A549 (cell line): ENCODE data around the gene ELMOD1. TPM values are rescaled to one million over a fixed set of nuclear protein-coding genes. Genes with fewer than 3 reads are reported as not detected.

ENCODE experiments used
- ATAC-seq, 2 experiments: fragments of 200-7000 bp in 1 of 2; fragments of >200 bp in 1 of 2; cut with Nextera tagmentation in 1 of 2; cut with Tn5 transposase in 1 of 2; 3 replicates each; pipeline versions ENCODE4 v1.8.0 to v1.9.1; 2018 to 2020; ENCODE audit warnings: mild to moderate bottlenecking in 1 of 2, moderate library complexity in 1 of 2
- CTCF ChIA-PET: fragments of 300-600 bp; sonication (Branson Sonifier 250); formaldehyde crosslinking; extraction: SDS; loops from one replicate; lab custom pipeline; 2021; ENCODE audit warnings: antibody characterized with exemption, inconsistent platforms; lab: Yijun Ruan, JAX
- POLR2A ChIA-PET: fragments of 350-600 bp; formaldehyde crosslinking; extraction: SDS; loops from one replicate; lab custom pipeline; 2021; ENCODE audit warnings: antibody characterized with exemption, inconsistent platforms; lab: Yijun Ruan, JAX
- DNase-seq, 2 experiments: peaks; one replicate each; pipeline versions ENCODE4 v3.0.0 to v3.0.0-alpha.2; 2011 to 2016; ENCODE audit warnings: low read depth in 1 of 2, low spot score in 1 of 2
- FAIRE-seq: peaks from 2 replicates; lab custom pipeline; 2011; peaks lifted over from hg19 to GRCh38; lab: Jason Lieb, UNC
- H3K27ac ChIP-seq, 2 experiments: fragments of >200 bp; sonication (Bioruptor Twin); formaldehyde crosslinking; 3 replicates each; pipeline ENCODE4 v1.5.1; 2016 to 2017
- H3K4me1 ChIP-seq: fragments of >200 bp; sonication (Bioruptor Twin); formaldehyde crosslinking; 3 replicates; pipeline ENCODE4 v1.6.1; 2016
- H3K4me2 ChIP-seq: fragments of >200 bp; sonication (Bioruptor Twin); formaldehyde crosslinking; 3 replicates; pipeline ENCODE4 v1.6.1; 2016
- H3K4me3 ChIP-seq: fragments of >200 bp; sonication (Bioruptor Twin); formaldehyde crosslinking; 3 replicates; pipeline ENCODE4 v1.5.1; 2016
- H3K9me3 ChIP-seq: fragments of >200 bp; sonication (Bioruptor Twin); formaldehyde crosslinking; 3 replicates; pipeline ENCODE4 v1.6.1; 2016
- ATOH8 ChIP-seq: fragments of 250-450 bp; sonication (Bioruptor Pico); IDR thresholded peaks from 2 replicates; pipeline ENCODE4 v1.5.0; 2020; ENCODE audit warnings: low read depth, mild to moderate bottlenecking, moderate library complexity
- CHD2 ChIP-seq: fragments of 150-350 bp; IDR thresholded peaks from 2 replicates; pipeline ENCODE4 v1.6.1; 2014; ENCODE audit warnings: low read length; ENCODE audit not compliant: partially characterized antibody
- CTCF ChIP-seq: fragments of >200 bp; sonication (Bioruptor Twin); formaldehyde crosslinking; IDR thresholded peaks from 3 replicates; pipeline ENCODE4 v1.5.1; 2016
- ESRRA ChIP-seq: fragments of 150-350 bp; IDR thresholded peaks from 2 replicates; pipeline ENCODE4 v1.6.1; 2014; ENCODE audit warnings: mild to moderate bottlenecking, low read length, borderline replicate concordance
- FOSB ChIP-seq: fragments of 250-450 bp; sonication (Bioruptor Pico); IDR thresholded peaks from 2 replicates; pipeline ENCODE4 v1.5.0; 2020; ENCODE audit warnings: mild to moderate bottlenecking, moderate library complexity
- FOXS1 ChIP-seq: fragments of 250-450 bp; sonication (Bioruptor Pico); IDR thresholded peaks from 2 replicates; pipeline ENCODE4 v1.5.0; 2020; ENCODE audit warnings: mild to moderate bottlenecking, moderate library complexity
- HDAC2 ChIP-seq: fragments of 200-600 bp; sonication (generic); IDR thresholded peaks from 2 replicates; pipeline ENCODE4 v1.6.1; 2016
- HEYL ChIP-seq: fragments of 250-450 bp; sonication (Bioruptor Pico); IDR thresholded peaks from 2 replicates; pipeline ENCODE4 v1.8.0; 2021; ENCODE audit warnings: mild to moderate bottlenecking, moderate library complexity
- HOXA7 ChIP-seq: fragments of 250-450 bp; sonication (Bioruptor Pico); IDR thresholded peaks from 2 replicates; pipeline ENCODE4 v1.5.0; 2020; ENCODE audit warnings: mild to moderate bottlenecking, moderate library complexity
- HOXB5 ChIP-seq: fragments of 250-450 bp; sonication (Bioruptor Pico); IDR thresholded peaks from 2 replicates; pipeline ENCODE4 v1.5.0; 2020; ENCODE audit warnings: mild to moderate bottlenecking, moderate library complexity
- JUNB ChIP-seq: fragments of >200 bp; sonication (Bioruptor Twin); formaldehyde crosslinking; IDR thresholded peaks from 2 replicates; pipeline ENCODE4 v1.6.1; 2016
- KDM1A ChIP-seq: fragments of 200-600 bp; sonication (generic); IDR thresholded peaks from 2 replicates; pipeline ENCODE4 v1.6.1; 2016; ENCODE audit warnings: low read depth, mild to moderate bottlenecking
- KDM5A ChIP-seq: fragments of 200-600 bp; sonication (generic); IDR thresholded peaks from 2 replicates; pipeline ENCODE4 v1.6.1; 2016; ENCODE audit warnings: antibody characterized with exemption, mild to moderate bottlenecking
- MAZ ChIP-seq: fragments of 150-350 bp; IDR thresholded peaks from 2 replicates; pipeline ENCODE4 v1.6.1; 2014; ENCODE audit warnings: antibody characterized with exemption, low read depth, low read length, borderline replicate concordance
- NPAS2 ChIP-seq: fragments of 250-450 bp; sonication (Bioruptor Pico); IDR thresholded peaks from 2 replicates; pipeline ENCODE4 v1.8.0; 2022; ENCODE audit warnings: mild to moderate bottlenecking, moderate library complexity, borderline replicate concordance
- RARB ChIP-seq: fragments of 250-450 bp; sonication (Bioruptor Pico); IDR thresholded peaks from 2 replicates; pipeline ENCODE4 v1.8.0; 2021; ENCODE audit warnings: mild to moderate bottlenecking, moderate library complexity
- RFX5 ChIP-seq: fragments of 450-650 bp; IDR thresholded peaks from 2 replicates; pipeline ENCODE4 v1.7.1; 2014; ENCODE audit warnings: antibody characterized with exemption, mild to moderate bottlenecking, moderate library complexity
- SMC3 ChIP-seq: fragments of >200 bp; sonication (Bioruptor Twin); formaldehyde crosslinking; IDR thresholded peaks from 3 replicates; pipeline ENCODE4 v1.6.1; 2018; ENCODE audit warnings: inconsistent platforms
- TFCP2L1 ChIP-seq: fragments of 250-450 bp; sonication (Bioruptor Pico); IDR thresholded peaks from 2 replicates; pipeline ENCODE4 v1.5.0; 2021; ENCODE audit warnings: mild to moderate bottlenecking
- USF2 ChIP-seq: fragments of 450-650 bp; IDR thresholded peaks from 2 replicates; pipeline ENCODE4 v1.6.1; 2014; ENCODE audit warnings: antibody characterized with exemption
- ZC3H11A ChIP-seq: fragments of 450-650 bp; IDR thresholded peaks from 2 replicates; pipeline ENCODE4 v1.6.1; 2014; ENCODE audit warnings: antibody characterized with exemption, mild to moderate bottlenecking
- WGBS: methylation state at CpG from one replicate; pipeline ENCODE4 v1.1.6; 2017; ENCODE audit errors: missing lambda C conversion rate; 5-methylcytosine and 5-hydroxymethylcytosine counted together
- polyA plus RNA-seq, 4 experiments: library from polyadenylated mRNA; depleted of rRNA in 3 of 4; stranded (reverse); fragments of >200 nt; fragmentation: RNase III in 1 of 4; extraction: RNeasy Plus Mini Kit Qiagen cat#74134 plus additional on column Dnase treatment in 1 of 4; gene quantifications; 2 replicates in 3 of 4; 3 replicates in 1 of 4; pipeline ENCODE4 v1.2.3, GENCODE V29; 2011 to 2017
- TF ChIP-seq, protein P1 (sequence below): IDR thresholded peaks from 2 replicates; pipeline ENCODE4 v1.6.1; 2012
- TF ChIP-seq, protein P2 (sequence below): IDR thresholded peaks from 2 replicates; pipeline ENCODE4 v1.6.1; 2012; ENCODE audit warnings: low read depth, borderline replicate concordance

Gene ELMOD1
- polyA plus RNA-seq, 2 of the 4 experiments (the other 2 are of a cell fraction): 0.04 to 0.08 TPM

DNA sequence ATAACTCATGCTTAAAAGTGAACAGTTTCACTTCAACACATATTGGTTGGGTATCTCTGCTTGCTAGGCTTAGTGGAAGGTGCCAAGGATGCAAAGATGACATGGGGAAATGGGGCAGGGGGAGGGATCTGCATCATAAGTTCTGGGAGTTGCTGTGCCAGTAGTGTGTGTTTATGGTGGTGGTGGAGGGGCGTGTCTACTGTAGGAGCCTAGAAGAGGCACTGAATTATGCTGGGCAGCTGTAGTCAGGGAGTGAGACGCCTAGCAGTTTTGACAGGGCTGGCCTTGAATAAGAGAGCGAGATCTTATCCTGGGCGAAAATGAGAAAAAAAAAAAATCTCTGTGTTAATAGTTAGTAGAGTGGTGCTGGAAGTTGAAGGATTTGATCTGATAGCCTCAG, 3.0 kb downstream of the ELMOD1 start:
- H3K4me1 ChIP-seq: peaks cover 9% of the 10 kb centered on the region; the same call in 1 of the 3 replicates
- H3K4me2 ChIP-seq: no peak overlapping the region
- 34% methylated on average over 4 of the region's 4 CpGs for WGBS
- ATAC-seq: no peak
- H3K27ac ChIP-seq: no peak overlapping the region
- POLR2A ChIA-PET: no interaction called here
- no peaks in the 10 kb centered on the region for H3K9me3 ChIP-seq
- FAIRE-seq: no peak
- DNase-seq: no peak
- TF ChIP-seq HOXA7 (no peak), NPAS2 (CRISPR knock-in tag) (no peak), CHD2 (no peak), RFX5 (no peak), USF2 (no peak), FOXS1 (CRISPR knock-in tag) (no peak), RARB (CRISPR knock-in tag) (no peak), HOXB5 (CRISPR knock-in tag) (no peak), KDM5A (no peak), CTCF (no peak), ESRRA (no peak), SMC3 (no peak), HEYL (CRISPR knock-in tag) (no peak), KDM1A (no peak)
- TF ChIP-seq, protein P1, sequence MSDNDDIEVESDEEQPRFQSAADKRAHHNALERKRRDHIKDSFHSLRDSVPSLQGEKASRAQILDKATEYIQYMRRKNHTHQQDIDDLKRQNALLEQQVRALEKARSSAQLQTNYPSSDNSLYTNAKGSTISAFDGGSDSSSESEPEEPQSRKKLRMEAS: no peak
- TF ChIP-seq, protein P2, sequence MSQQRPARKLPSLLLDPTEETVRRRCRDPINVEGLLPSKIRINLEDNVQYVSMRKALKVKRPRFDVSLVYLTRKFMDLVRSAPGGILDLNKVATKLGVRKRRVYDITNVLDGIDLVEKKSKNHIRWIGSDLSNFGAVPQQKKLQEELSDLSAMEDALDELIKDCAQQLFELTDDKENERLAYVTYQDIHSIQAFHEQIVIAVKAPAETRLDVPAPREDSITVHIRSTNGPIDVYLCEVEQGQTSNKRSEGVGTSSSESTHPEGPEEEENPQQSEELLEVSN: no peak
- TF ChIP-seq, all 56 proteins: peak for 0
- CTCF ChIA-PET: interaction anchor here (0.9 to 3.3 kb wide), 3 partner anchors 18 to 177 kb away, joined by 3 to 10 read pairs (median 3); no protein-coding TSS in a partner anchor
- H3K4me3 ChIP-seq: no peak overlapping the region

GRCh38 chr11:107594736-107595135, 3.8 kb downstream of the ELMOD1 start:
- Histone ChIP-seq H3K9me3 (no peaks in the 10 kb centered on the region), H3K4me3 (no peak overlapping the region), H3K4me1 (peaks cover 9% of the 10 kb centered on the region; the same call in 1 of the 3 replicates), H3K4me2 (no peak overlapping the region), H3K27ac (no peak overlapping the region)
- 0% methylated on average over 2 of the region's 2 CpGs for WGBS
- FAIRE-seq: no peak
- POLR2A ChIA-PET: no interaction called here
- no peak for TF ChIP-seq USF2
- no peak for TF ChIP-seq RARB (CRISPR knock-in tag)
- no peak for TF ChIP-seq ATOH8 (CRISPR knock-in tag)
- no peak for TF ChIP-seq MAZ
- no peak for TF ChIP-seq ZC3H11A
- TF ChIP-seq JUNB: no peak
- no peak for TF ChIP-seq FOSB (CRISPR knock-in tag)
- TF ChIP-seq TFCP2L1 (CRISPR knock-in tag): no peak
- no peak for TF ChIP-seq HDAC2
- TF ChIP-seq, all 56 proteins: peak for 0
- ATAC-seq (no peak), DNase-seq (no peak)
- CTCF ChIA-PET: interaction anchor here (0.9 to 3.3 kb wide), 2 partner anchors 18 to 95 kb away, joined by 3 to 10 read pairs; no protein-coding TSS in a partner anchor
